GM13977 (cell line): ENCODE data around the gene NR4A3.

Source experiments
- DNase-seq: peaks from one replicate; pipeline ENCODE4 v3.0.0; 2012; ENCODE audit warnings: low spot score
- CTCF ChIP-seq: IDR thresholded peaks from 2 replicates; pipeline ENCODE4 v1.5.1; 2012; ENCODE audit warnings: mild to moderate bottlenecking, control low read depth; ENCODE audit not compliant: insufficient read depth; ENCODE audit errors: extremely low read depth, missing control alignments
- in situ Hi-C: fragments of 300-500 bp; cut with MboI; formaldehyde crosslinking; loops from one replicate; pipeline ENCODE4 v1.12.0; 2022; ENCODE audit warnings: low sequenced_read_pairs, low pct_unique_long_range_greater_than_20kb, mixed read lengths, inconsistent platforms; ENCODE audit not compliant: unreplicated experiment

The NR4A3 gene

DNA sequence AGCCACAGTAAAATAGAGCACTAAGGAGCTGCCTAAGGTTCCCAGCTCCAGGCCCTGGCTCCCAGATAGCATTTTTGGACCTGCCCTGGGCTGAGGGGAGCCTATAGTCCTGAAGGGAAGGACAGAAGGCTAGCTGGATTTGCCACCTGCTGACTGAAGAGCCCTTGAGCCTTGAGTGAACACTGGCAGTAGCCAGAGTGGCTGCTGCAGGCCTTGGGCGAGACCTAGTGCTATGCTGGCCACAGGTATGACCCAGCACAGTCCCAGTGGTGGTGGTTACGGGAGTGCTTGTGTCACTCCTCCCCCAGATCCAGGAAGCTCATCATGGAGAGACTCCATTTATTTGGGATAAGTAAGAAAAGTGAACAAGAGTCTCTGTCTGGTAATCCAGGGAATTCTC, 74.4 kb downstream of the NR4A3 start:
- in situ Hi-C loops = no loop called here
- no peak for TF ChIP-seq CTCF
- no peak for DNase-seq

DNA sequence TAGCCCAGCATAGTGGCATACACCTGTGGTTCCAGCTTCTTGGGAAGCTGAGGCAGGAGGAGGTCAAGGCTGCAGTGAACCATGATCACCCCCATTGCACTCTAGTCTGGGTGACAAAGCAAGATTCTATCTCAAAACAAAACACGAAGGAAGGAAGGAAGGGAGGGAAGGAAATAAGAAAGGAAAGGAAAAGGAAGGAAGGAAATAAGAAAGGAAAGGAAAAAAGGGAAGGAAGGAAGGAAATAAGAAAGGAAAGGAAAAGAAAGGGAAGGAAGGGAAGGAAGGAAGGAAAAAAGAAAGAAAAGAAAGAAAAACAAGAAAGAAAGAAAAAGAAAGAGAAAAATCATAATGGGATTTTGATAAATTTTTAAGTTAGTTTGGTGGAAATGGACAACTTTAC, 81.7 kb downstream of the NR4A3 start:
- TF ChIP-seq CTCF = no peak
- in situ Hi-C loops = no loop called here
- no peak for DNase-seq

GRCh38 chr9:99905833-99906402, 84.2 kb downstream of the NR4A3 start:
- DNase-seq = no peak

DNA sequence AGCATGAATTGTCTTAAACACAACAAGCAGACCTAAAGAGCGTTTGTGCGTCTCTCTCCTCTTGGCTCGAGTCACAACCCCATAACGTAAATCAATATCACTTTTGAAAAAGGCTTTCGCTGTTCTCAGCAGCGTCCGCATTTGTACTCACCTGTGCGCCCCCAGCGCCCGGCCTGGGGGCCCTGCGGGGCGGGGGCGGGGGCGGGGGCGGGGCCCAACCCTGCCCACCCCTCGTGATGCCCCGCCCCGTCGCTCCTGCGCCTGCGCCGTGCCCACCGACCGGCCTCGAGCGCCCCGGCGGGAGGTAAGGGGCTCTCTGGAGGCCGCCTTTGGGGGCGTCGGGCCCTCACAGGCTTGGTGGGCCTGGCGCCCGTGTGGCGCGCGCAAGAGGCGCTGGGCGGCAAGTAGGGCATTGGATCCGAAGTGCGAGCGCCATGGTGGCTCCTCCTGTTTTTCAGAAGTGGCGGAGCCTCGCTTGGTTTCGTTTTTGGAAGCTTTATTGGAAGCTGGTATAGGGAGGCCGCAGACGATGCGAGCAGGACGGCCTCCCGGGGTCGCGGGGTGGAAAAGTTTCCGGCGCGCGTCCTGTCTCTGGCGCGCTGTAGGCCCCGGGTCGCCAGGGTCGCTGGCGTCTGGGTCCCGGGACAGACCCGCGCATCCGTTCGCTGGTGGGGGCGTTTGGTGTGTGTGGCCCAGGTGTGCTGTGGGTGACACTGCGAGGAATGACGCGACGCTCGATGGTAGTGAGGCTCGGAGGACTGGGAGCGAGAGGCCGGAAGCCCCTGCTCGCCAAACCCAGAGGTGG, 84.9 kb downstream of the NR4A3 start, which contains the start of gene STX17:
Gene STX17, plus strand, starts transcription at position 252 of the 805 bp plus-strand sequence. CDS start 8,586 bp downstream, outside the sequence.
- in situ Hi-C loops = no loop called here
- no peak for TF ChIP-seq CTCF
- peak; percentile 94 for DNase-seq

More at GRCh38 chr9:99905833-99906402, 84.2 kb downstream of the NR4A3 start:
- in situ Hi-C loops = no loop called here
- no peak for TF ChIP-seq CTCF

GRCh38 chr9:99907208-99907532, 85.5 kb downstream of the NR4A3 start:
- in situ Hi-C loops = no loop called here
- no peak for TF ChIP-seq CTCF
- no peak for DNase-seq

DNA sequence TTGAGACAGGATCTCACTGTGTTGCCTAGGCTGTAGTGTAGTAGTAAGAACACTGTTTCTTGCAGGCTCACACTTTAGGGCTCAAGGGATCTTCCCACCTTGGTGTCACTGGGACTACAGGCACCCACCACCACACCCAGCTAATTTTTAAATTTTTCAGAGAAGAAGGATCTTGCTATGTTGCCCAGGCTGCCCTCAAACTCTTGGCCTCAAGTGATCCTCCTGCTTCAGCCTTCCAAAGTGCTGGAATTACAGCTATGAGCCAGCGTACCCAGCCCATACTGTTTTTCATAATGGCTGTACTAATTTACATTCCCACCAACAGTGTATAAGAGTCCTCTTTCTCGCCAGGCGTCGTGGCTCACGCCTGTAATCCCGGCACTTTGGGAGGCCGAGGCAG, 89.9 kb downstream of the NR4A3 start:
- no peak for TF ChIP-seq CTCF
- no peak for DNase-seq
- in situ Hi-C loops = no loop called here
